ENCODE measurements around the gene OVOL2.

OVOL2 gene

DNA sequence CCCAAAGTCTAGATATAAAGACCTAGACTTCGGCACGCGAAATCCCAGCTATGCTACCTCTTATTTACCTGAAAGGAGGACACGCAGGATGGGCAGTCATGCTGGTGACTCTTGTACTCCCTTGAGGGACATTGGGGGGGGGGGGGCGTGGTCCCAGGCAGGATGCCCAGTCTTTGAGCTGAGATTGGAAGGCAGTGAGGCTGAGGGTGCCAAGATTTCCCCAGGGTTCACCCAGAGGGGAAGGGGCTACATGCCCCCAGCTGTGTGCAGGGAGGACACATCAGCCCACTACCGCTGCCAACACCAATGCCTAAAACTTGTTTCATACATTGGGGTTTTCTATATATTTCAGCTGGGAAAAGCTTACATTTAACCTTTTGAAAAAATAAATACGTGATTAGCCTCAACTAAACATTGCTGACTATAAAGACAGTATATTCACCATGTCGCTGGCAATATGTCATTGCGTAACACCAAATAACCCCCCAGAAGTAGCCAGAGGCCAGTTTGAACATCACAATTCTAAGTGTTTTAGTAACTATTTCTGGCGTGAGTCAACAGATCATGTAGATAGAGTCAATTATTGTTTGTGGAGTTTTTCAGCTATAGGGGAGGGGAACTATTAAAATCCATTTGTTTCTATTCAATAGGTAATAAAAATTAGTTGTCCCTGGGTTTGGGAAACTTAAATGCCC is 67.3 kb downstream of the OVOL2 start:
- no peak overlapping the region for H3K4me3 ChIP-seq (ENCODE audit: low read depth, low read length)
- TF ChIP-seq, protein P1, sequence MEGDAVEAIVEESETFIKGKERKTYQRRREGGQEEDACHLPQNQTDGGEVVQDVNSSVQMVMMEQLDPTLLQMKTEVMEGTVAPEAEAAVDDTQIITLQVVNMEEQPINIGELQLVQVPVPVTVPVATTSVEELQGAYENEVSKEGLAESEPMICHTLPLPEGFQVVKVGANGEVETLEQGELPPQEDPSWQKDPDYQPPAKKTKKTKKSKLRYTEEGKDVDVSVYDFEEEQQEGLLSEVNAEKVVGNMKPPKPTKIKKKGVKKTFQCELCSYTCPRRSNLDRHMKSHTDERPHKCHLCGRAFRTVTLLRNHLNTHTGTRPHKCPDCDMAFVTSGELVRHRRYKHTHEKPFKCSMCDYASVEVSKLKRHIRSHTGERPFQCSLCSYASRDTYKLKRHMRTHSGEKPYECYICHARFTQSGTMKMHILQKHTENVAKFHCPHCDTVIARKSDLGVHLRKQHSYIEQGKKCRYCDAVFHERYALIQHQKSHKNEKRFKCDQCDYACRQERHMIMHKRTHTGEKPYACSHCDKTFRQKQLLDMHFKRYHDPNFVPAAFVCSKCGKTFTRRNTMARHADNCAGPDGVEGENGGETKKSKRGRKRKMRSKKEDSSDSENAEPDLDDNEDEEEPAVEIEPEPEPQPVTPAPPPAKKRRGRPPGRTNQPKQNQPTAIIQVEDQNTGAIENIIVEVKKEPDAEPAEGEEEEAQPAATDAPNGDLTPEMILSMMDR (IDR thresholded peaks at IDR 0.05; ENCODE audit: insufficient read depth, low read length, missing control alignments), result no peak
- DNase-seq (ENCODE audit: low read depth, low spot score), result no peak
- ChIA-PET POLR2A (no interaction called here), CTCF (interaction anchor here (0.9 to 1.6 kb wide), 5 partner anchors 8 to 485 kb away, joined by 3 to 4 read pairs (median 3); no protein-coding TSS in a partner anchor)

DNA sequence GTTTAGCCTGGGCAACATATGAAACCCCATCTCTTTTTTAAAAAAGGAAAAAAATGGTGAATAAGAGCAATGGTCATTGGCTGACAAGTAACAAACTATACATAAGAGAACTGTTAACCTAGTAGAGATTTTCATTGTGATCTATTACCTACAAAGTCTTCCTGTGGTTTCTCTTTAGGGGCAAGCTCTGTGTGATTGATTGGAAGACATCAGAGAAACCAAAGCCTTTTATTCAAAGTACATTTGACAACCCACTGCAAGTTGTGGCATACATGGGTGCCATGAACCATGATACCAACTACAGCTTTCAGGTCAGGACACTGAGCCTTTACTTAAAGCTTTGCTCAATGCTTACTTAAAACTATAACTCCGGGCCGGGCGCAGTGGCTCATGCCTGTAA is 69.7 kb downstream of the OVOL2 start:
- H3K4me3 ChIP-seq (ENCODE audit: low read depth, low read length), result no peak overlapping the region
- POLR2A ChIA-PET, result no interaction called here
- no peak for DNase-seq (ENCODE audit: low read depth, low spot score)
- CTCF ChIA-PET, result interaction anchor here (0.7 to 7.9 kb wide), 3 partner anchors 9 to 483 kb away, joined by 3 to 63 read pairs (median 4); no protein-coding TSS in a partner anchor
- TF ChIP-seq, protein P1 (IDR thresholded peaks at IDR 0.05; ENCODE audit: insufficient read depth, low read length, missing control alignments), result no peak

DNA sequence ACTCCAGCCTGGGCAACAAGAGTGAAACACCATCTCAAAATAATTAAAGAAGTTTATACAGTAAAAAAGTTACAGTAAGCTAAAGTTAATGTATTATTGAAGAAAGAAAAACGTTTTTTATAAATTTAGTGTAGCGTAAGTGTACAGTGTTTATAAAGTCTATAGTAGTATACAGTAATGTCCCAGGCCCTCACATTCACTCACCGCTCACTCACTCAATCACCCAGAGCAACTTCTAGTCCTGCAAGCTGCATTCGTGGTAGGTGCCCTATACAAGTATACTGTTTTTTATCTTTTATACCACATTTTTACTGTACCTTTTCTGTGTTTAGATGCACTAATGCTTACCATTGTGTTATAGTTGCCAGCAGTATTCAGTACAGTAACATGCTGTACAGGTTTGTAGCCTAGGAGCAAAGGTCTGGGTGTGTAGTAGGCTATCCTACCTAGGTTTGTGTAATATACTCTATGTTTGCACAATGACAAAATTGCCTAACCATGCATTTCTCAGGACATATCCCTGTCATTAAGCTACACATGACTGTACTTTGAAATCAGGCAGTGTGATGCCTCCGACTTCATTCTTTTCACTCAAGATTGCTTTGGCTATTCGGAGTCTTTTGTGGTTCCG is 72.2 kb downstream of the OVOL2 start:
- DNase-seq (ENCODE audit: low read depth, low spot score), result no peak
- TF ChIP-seq, protein P1 (IDR thresholded peaks at IDR 0.05; ENCODE audit: insufficient read depth, low read length, missing control alignments), result no peak
- H3K4me3 ChIP-seq (ENCODE audit: low read depth, low read length), result no peak overlapping the region
- POLR2A ChIA-PET, result interaction anchor here (0.7 kb wide), 1 partner anchor 45 kb away, joined by 3 read pairs; no protein-coding TSS in a partner anchor
- CTCF ChIA-PET, result interaction anchor here (0.9 to 7.9 kb wide), 3 partner anchors 11 to 26 kb away, joined by 3 to 63 read pairs (median 4); no protein-coding TSS in a partner anchor

DNA sequence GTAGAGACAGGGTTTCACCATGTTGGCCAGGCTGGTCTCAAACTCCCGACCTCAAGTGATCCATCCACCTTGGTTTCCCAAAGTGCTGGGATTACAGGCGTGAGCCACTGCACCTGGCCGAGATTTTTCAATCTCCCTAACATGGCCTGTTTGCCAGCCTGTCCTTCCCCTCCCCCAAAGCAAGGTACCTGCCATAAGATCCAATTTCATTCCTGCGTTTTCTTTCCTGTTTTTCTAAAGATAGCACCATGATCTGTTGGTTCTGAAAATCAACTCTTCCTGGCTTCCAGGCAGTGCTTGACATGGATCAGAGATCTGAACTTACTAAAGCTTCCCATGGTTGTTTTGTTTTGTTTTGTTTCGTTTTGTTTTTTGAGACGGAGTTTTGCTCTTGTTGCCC is 81.4 kb downstream of the OVOL2 start:
- H3K4me3 ChIP-seq (ENCODE audit: low read depth, low read length), result no peak overlapping the region
- no peak for DNase-seq (ENCODE audit: low read depth, low spot score)
- POLR2A ChIA-PET, result no interaction called here
- TF ChIP-seq, protein P1 (IDR thresholded peaks at IDR 0.05; ENCODE audit: insufficient read depth, low read length, missing control alignments), result no peak
- CTCF ChIA-PET, result interaction anchor here (1.4 kb wide), 1 partner anchor 19 kb away, joined by 4 read pairs; no protein-coding TSS in a partner anchor
